A549 (cell line): ENCODE results near the gene CCDC73. TPM values are rescaled to one million over a fixed set of nuclear protein-coding genes. Genes with fewer than 3 reads are reported as not detected.

ENCODE experiments used
- ATAC-seq, 2 experiments: fragments of 200-7000 bp in 1 of 2; fragments of >200 bp in 1 of 2; cut with Nextera tagmentation in 1 of 2; cut with Tn5 transposase in 1 of 2; 3 replicates each; pipeline versions ENCODE4 v1.8.0 to v1.9.1; 2018 to 2020; ENCODE audit warnings: mild to moderate bottlenecking in 1 of 2, moderate library complexity in 1 of 2
- CTCF ChIA-PET: fragments of 300-600 bp; sonication (Branson Sonifier 250); formaldehyde crosslinking; extraction: SDS; loops from one replicate; lab custom pipeline; 2021; ENCODE audit warnings: antibody characterized with exemption, inconsistent platforms; lab: Yijun Ruan, JAX
- POLR2A ChIA-PET: fragments of 350-600 bp; formaldehyde crosslinking; extraction: SDS; loops from one replicate; lab custom pipeline; 2021; ENCODE audit warnings: antibody characterized with exemption, inconsistent platforms; lab: Yijun Ruan, JAX
- DNase-seq, 2 experiments: peaks; one replicate each; pipeline versions ENCODE4 v3.0.0 to v3.0.0-alpha.2; 2011 to 2016; ENCODE audit warnings: low read depth in 1 of 2, low spot score in 1 of 2
- FAIRE-seq: peaks from 2 replicates; lab custom pipeline; 2011; peaks lifted over from hg19 to GRCh38; lab: Jason Lieb, UNC
- H3K27ac ChIP-seq, 2 experiments: fragments of >200 bp; sonication (Bioruptor Twin); formaldehyde crosslinking; 3 replicates each; pipeline ENCODE4 v1.5.1; 2016 to 2017
- H3K4me1 ChIP-seq: fragments of >200 bp; sonication (Bioruptor Twin); formaldehyde crosslinking; 3 replicates; pipeline ENCODE4 v1.6.1; 2016
- H3K4me2 ChIP-seq: fragments of >200 bp; sonication (Bioruptor Twin); formaldehyde crosslinking; 3 replicates; pipeline ENCODE4 v1.6.1; 2016
- H3K4me3 ChIP-seq: fragments of >200 bp; sonication (Bioruptor Twin); formaldehyde crosslinking; 3 replicates; pipeline ENCODE4 v1.5.1; 2016
- H3K9me3 ChIP-seq: fragments of >200 bp; sonication (Bioruptor Twin); formaldehyde crosslinking; 3 replicates; pipeline ENCODE4 v1.6.1; 2016
- CBX2 ChIP-seq: fragments of 200-600 bp; sonication (generic); IDR thresholded peaks from 2 replicates; pipeline ENCODE4 v1.6.1; 2016; ENCODE audit warnings: low read depth, mild to moderate bottlenecking, borderline replicate concordance
- CHD2 ChIP-seq: fragments of 150-350 bp; IDR thresholded peaks from 2 replicates; pipeline ENCODE4 v1.6.1; 2014; ENCODE audit warnings: low read length; ENCODE audit not compliant: partially characterized antibody
- CTCF ChIP-seq: fragments of >200 bp; sonication (Bioruptor Twin); formaldehyde crosslinking; IDR thresholded peaks from 3 replicates; pipeline ENCODE4 v1.5.1; 2016
- EP300 ChIP-seq, 2 experiments: fragments of >200 bp; sonication (Bioruptor Twin); formaldehyde crosslinking; IDR thresholded peaks; 2 replicates in 1 of 2; 3 replicates in 1 of 2; pipeline ENCODE4 v1.6.1; 2016 to 2017
- ESRRA ChIP-seq: fragments of 150-350 bp; IDR thresholded peaks from 2 replicates; pipeline ENCODE4 v1.6.1; 2014; ENCODE audit warnings: mild to moderate bottlenecking, low read length, borderline replicate concordance
- FOSB ChIP-seq: fragments of 250-450 bp; sonication (Bioruptor Pico); IDR thresholded peaks from 2 replicates; pipeline ENCODE4 v1.5.0; 2020; ENCODE audit warnings: mild to moderate bottlenecking, moderate library complexity
- FOSL2 ChIP-seq, 2 experiments: fragments of 450-650 bp in 1 of 2; fragments of >200 bp in 1 of 2; sonication (Bioruptor Twin) in 1 of 2; formaldehyde crosslinking; IDR thresholded peaks; 2 replicates each; pipeline versions ENCODE4 v1.5.0 to v1.6.1; 2016 to 2020; ENCODE audit warnings: mild to moderate bottlenecking in 1 of 2, moderate library complexity in 1 of 2
- HES2 ChIP-seq: fragments of >200 bp; sonication (Bioruptor Twin); formaldehyde crosslinking; IDR thresholded peaks from 2 replicates; pipeline ENCODE4 v1.6.1; 2016
- JUN ChIP-seq, 2 experiments: fragments of >200 bp; sonication (Bioruptor Twin); formaldehyde crosslinking; IDR thresholded peaks; 2 replicates in 1 of 2; 3 replicates in 1 of 2; pipeline ENCODE4 v1.6.1; 2016 to 2017
- KDM5A ChIP-seq: fragments of 200-600 bp; sonication (generic); IDR thresholded peaks from 2 replicates; pipeline ENCODE4 v1.6.1; 2016; ENCODE audit warnings: antibody characterized with exemption, mild to moderate bottlenecking
- NFE2L2 ChIP-seq: fragments of 150-350 bp; conservative IDR thresholded peaks from 2 replicates; pipeline ENCODE4 v1.6.1; 2014; ENCODE audit warnings: low read length
- NR3C1 ChIP-seq: fragments of >200 bp; sonication (Bioruptor Twin); formaldehyde crosslinking; IDR thresholded peaks from 3 replicates; pipeline ENCODE4 v1.6.1; 2017
- PHF8 ChIP-seq: fragments of 200-600 bp; sonication (generic); IDR thresholded peaks from 2 replicates; pipeline ENCODE4 v1.6.1; 2016; ENCODE audit warnings: low read depth, mild to moderate bottlenecking, antibody characterized with exemption, moderate library complexity, borderline replicate concordance
- POLR2AphosphoS2 ChIP-seq: conservative IDR thresholded peaks from 2 replicates; pipeline ENCODE4 v1.6.1; 2012; ENCODE audit warnings: low read length, improper control_type of control experiment, inconsistent platforms
- RAD21 ChIP-seq, 2 experiments: fragments of >200 bp in 1 of 2; sonication (Bioruptor Twin) in 1 of 2; formaldehyde crosslinking in 1 of 2; IDR thresholded peaks in 1 of 2; conservative IDR thresholded peaks in 1 of 2; 2 replicates in 1 of 2; 3 replicates in 1 of 2; pipeline ENCODE4 v1.6.1; 2012 to 2018; ENCODE audit warnings: inconsistent platforms in 1 of 2
- REST ChIP-seq: fragments of 200-600 bp; sonication (generic); IDR thresholded peaks from 2 replicates; pipeline ENCODE4 v1.6.1; 2016; ENCODE audit warnings: antibody characterized with exemption, mild to moderate bottlenecking, moderate library complexity
- SMC3 ChIP-seq: fragments of >200 bp; sonication (Bioruptor Twin); formaldehyde crosslinking; IDR thresholded peaks from 3 replicates; pipeline ENCODE4 v1.6.1; 2018; ENCODE audit warnings: inconsistent platforms
- ZC3H11A ChIP-seq: fragments of 450-650 bp; IDR thresholded peaks from 2 replicates; pipeline ENCODE4 v1.6.1; 2014; ENCODE audit warnings: antibody characterized with exemption, mild to moderate bottlenecking
- WGBS: methylation state at CpG from one replicate; pipeline ENCODE4 v1.1.6; 2017; ENCODE audit errors: missing lambda C conversion rate; 5-methylcytosine and 5-hydroxymethylcytosine counted together
- polyA plus RNA-seq, 4 experiments: library from polyadenylated mRNA; depleted of rRNA in 3 of 4; stranded (reverse); fragments of >200 nt; fragmentation: RNase III in 1 of 4; extraction: RNeasy Plus Mini Kit Qiagen cat#74134 plus additional on column Dnase treatment in 1 of 4; gene quantifications; 2 replicates in 3 of 4; 3 replicates in 1 of 4; pipeline ENCODE4 v1.2.3, GENCODE V29; 2011 to 2017
- TF ChIP-seq, protein P1 (sequence below): IDR thresholded peaks from 2 replicates; pipeline ENCODE4 v1.6.1; 2012
- TF ChIP-seq, protein P2 (sequence below): fragments of 150-350 bp; IDR thresholded peaks from 2 replicates; pipeline ENCODE4 v1.6.1; 2014; ENCODE audit warnings: low read depth, mild to moderate bottlenecking, low read length

Gene CCDC73
- polyA plus RNA-seq, 2 of the 4 experiments (the other 2 are of a cell fraction): 0.03 TPM; not detected in 1

DNA sequence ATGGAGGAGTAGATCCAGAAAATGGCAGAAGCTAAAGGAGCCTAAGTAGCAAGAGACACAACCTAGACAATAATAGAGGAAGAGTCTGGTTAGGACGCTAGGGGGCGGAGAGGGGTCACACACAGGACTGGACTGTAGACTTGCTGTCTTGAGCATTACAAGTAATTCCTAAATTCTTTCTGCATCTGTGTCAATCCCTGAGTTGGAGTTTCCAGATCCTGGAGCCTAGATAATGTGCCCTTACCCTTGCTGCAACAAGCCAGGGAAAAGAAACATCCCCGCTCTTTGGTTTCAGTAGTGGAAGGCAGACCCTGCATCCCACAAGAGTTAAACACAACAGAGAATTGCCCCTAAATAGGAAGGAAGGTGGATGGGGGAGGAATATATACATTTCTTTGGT lies 14.9 kb upstream of the CCDC73 start:
- Histone ChIP-seq H3K27ac (no peak overlapping the region), H3K4me3 (no peak overlapping the region), H3K4me2 (no peak overlapping the region), H3K4me1 (no peaks in the 10 kb centered on the region), H3K9me3 (no peaks in the 10 kb centered on the region)
- peak; percentile 66 to 84 for DNase-seq
- FAIRE-seq: peak; percentile 94
- POLR2A ChIA-PET: interaction anchor here (1.1 kb wide), 1 partner anchor 85 kb away, joined by 3 read pairs; no protein-coding TSS in a partner anchor
- ATAC-seq: peak; percentile 100
- 19% methylated on average over 3 of the region's 3 CpGs for WGBS
- CTCF ChIA-PET: interaction anchor here (0.6 to 1.8 kb wide), 41 partner anchors 9 to 879 kb away, joined by 3 to 9 read pairs (median 3); no protein-coding TSS in a partner anchor
- TF ChIP-seq ZC3H11A (no peak), CTCF (peak; percentile 83), RAD21 (conservative IDR thresholded peaks at IDR 0.05 in 1 of 2, IDR thresholded peaks at IDR 0.05 in 1 of 2) (peak; percentile 73 to 83), KDM5A (no peak), SMC3 (peak; percentile 68)
- TF ChIP-seq, all 56 proteins: peak for 3

GRCh38 chr11:32796425-32796824 lies 2.0 kb upstream of the CCDC73 start:
- Histone ChIP-seq H3K4me2 (no peak overlapping the region), H3K4me3 (no peak overlapping the region)
- no peak for ATAC-seq
- DNase-seq: no peak
- TF ChIP-seq POLR2AphosphoS2: no peak
- no peak for TF ChIP-seq ESRRA
- TF ChIP-seq FOSL2 (IDR thresholded peaks at IDR 0.05): no peak
- no peak for TF ChIP-seq FOSL2 (CRISPR knock-in tag; IDR thresholded peaks at IDR 0.05)
- TF ChIP-seq, protein P1, sequence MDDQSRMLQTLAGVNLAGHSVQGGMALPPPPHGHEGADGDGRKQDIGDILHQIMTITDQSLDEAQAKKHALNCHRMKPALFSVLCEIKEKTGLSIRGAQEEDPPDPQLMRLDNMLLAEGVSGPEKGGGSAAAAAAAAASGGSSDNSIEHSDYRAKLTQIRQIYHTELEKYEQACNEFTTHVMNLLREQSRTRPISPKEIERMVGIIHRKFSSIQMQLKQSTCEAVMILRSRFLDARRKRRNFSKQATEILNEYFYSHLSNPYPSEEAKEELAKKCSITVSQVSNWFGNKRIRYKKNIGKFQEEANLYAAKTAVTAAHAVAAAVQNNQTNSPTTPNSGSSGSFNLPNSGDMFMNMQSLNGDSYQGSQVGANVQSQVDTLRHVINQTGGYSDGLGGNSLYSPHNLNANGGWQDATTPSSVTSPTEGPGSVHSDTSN: no peak
- no peak for TF ChIP-seq REST
- no peak for TF ChIP-seq HES2
- TF ChIP-seq NR3C1: no peak
- TF ChIP-seq CHD2: no peak
- TF ChIP-seq, protein P2, sequence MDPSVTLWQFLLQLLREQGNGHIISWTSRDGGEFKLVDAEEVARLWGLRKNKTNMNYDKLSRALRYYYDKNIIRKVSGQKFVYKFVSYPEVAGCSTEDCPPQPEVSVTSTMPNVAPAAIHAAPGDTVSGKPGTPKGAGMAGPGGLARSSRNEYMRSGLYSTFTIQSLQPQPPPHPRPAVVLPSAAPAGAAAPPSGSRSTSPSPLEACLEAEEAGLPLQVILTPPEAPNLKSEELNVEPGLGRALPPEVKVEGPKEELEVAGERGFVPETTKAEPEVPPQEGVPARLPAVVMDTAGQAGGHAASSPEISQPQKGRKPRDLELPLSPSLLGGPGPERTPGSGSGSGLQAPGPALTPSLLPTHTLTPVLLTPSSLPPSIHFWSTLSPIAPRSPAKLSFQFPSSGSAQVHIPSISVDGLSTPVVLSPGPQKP: no peak
- TF ChIP-seq ZC3H11A: no peak
- no peak for TF ChIP-seq JUN (IDR thresholded peaks at IDR 0.05)
- TF ChIP-seq EP300 (IDR thresholded peaks at IDR 0.05): no peak
- no peak for TF ChIP-seq CTCF
- no peak for TF ChIP-seq PHF8
- TF ChIP-seq CBX2: no peak
- TF ChIP-seq NFE2L2: no peak
- TF ChIP-seq FOSB: no peak
- TF ChIP-seq, all 56 proteins: peak for 0
- Histone ChIP-seq H3K9me3 (no peaks in the 10 kb centered on the region), H3K27ac (no peak overlapping the region), H3K4me1 (0 out of 3 replicates have a peak, but pooled peaks cover 3% of the 10 kb centered on the region)
- FAIRE-seq: peak; percentile 82
- ChIA-PET CTCF (interaction anchor here (6.3 kb wide), 1 partner anchor 82 kb away, joined by 53 read pairs; no protein-coding TSS in a partner anchor), POLR2A (no interaction called here)
- 68% methylated on average over 3 of the region's 3 CpGs for WGBS
